Measurements from ENCODE around the gene CD72. TPM values are rescaled to one million over a fixed set of nuclear protein-coding genes. Genes with fewer than 3 reads are reported as not detected.

CD72 gene
- total RNA-seq, 1 experiment from 2014 or later: 0.15 TPM

DNA sequence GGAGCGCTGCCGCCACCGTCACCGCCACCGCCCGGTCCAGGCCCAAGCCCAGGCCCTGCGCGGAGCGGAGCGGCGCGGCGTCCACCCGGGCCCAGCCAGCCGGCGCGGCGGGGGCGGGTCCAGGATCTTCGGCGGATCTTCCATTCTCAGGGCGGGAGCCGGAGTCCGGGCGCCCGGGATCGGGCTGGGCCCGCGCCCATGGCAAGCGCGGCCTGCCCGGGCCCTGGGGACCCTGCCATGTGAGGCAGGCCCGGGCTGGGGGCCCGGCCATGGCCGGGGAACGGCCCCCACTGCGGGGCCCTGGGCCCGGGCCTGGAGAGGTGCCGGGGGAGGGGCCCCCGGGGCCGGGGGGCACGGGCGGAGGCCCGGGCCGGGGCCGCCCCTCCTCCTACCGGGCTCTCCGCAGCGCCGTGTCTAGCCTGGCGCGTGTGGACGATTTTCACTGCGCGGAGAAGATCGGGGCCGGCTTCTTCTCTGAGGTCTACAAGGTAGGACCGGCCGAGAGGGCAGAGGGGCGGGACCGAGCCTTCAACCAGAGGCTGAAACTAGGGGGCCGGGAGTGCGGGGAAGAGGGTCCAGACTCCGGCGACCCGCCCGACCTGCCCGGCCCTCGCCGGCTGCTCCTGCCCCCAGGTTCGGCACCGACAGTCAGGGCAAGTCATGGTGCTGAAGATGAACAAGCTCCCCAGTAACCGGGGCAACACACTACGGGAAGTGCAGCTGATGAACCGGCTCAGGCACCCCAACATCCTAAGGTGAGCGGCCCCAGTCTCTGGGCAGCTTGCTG is 12.7 kb downstream of the CD72 start:
- no peak overlapping the region for H3K27ac ChIP-seq (ENCODE audit: low read length)

DNA sequence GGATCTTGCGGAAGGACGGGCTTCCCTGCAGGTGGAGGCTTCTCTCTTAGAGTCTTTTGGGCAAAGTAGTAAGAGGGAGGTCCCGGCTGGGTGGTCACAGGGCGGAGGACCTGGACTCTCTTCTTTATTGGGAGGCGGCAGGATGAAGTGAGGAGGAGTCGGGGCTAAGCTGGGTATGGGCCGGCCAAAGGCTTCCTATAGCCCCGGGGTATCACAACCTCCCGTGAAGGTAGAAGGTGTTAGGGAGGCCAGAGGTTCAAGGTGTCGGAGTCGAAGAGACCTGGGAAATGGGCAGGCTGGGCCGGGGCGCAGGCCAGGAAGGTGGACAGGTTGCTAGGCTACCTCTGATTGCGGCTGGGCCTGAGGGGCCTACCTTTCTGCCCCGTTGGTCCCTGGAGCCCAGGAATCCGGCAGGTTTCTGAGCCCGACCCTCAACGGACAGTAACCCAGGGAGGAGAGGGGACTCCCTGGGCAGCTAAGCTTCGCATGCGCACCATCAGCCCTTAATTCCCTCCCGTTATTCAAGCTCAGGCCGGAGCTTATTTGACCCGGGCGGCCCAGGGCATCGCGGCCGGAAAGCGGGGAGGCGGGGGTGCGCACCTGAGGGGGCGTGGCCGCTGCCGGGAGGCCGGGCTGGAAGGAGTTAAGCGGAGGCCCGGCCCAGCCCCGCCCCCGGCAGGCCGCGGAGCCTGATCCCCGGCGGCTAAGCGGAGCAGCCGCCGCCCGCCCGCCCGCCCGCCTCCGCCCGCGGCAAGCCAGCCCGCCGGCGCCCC is 13.4 kb downstream of the CD72 start, which contains the start of gene TESK1:
Gene TESK1, plus strand, starts transcription at position 685 of the 773 bp plus-strand sequence. CDS start 358 bp downstream, outside the sequence.
- peak within 1 kb of the TSS; percentile 64 for H3K9ac ChIP-seq (ENCODE audit: low read length)
- no peaks in the 10 kb centered on the region for H3K9me3 ChIP-seq (ENCODE audit: low read length)
- H3F3A ChIP-seq (ENCODE audit: low read length, unreplicated experiment): peaks cover 3% of the 10 kb centered on the region
- CTCF ChIA-PET: interaction anchor here (0.5 kb wide), 1 partner anchor 30 kb away, joined by 4 read pairs; no protein-coding TSS in a partner anchor
- TF ChIP-seq EZH2 (IDR thresholded peaks at IDR 0.05; ENCODE audit: low read length, unreplicated experiment): no peak
- peak; percentile 44 for ATAC-seq
- no peaks in the 10 kb centered on the region for H3K9me2 ChIP-seq (replicated peaks; ENCODE audit: low read length)
- H3K79me2 ChIP-seq (ENCODE audit: low read length): peaks cover 14% of the 10 kb centered on the region
- H3K36me3 ChIP-seq (ENCODE audit: low read depth, low read length): no peaks in the 10 kb centered on the region; the same call in 1 of the 2 replicates
- POLR2A ChIA-PET (ENCODE audit: unreplicated experiment): no interaction called here
- H4K20me1 ChIP-seq (ENCODE audit: low read length): no peaks in the 10 kb centered on the region
- intact Hi-C loops (cut with micrococcal nuclease): loop anchor here (1.0 kb wide), 2 partner anchors 42 to 128 kb away; partner anchors contain the start of genes CREB3 and TLN1
- peaks cover 16% of the 10 kb centered on the region for H3K4me1 ChIP-seq (ENCODE audit: insufficient read depth, low read length)
- no TSS peak for BruUV-seq (replicated peaks)
- peak within 1 kb of the TSS; percentile 76 for H2AFZ ChIP-seq (ENCODE audit: low read length)
- DNase-seq: peak; percentile 70
- H3K4me2 ChIP-seq (ENCODE audit: low read length): peak within 1 kb of the TSS; percentile 98
- H3K27me3 ChIP-seq (ENCODE audit: low read length): no peaks in the 10 kb centered on the region
- peak within 1 kb of the TSS; percentile 91 for H3K4me3 ChIP-seq (ENCODE audit: low read length)
- H3K27ac ChIP-seq (ENCODE audit: low read length): peak within 1 kb of the TSS; percentile 5; the same call in 1 of the 2 replicates

More for the DNA sequence above, 12.7 kb downstream of the CD72 start:
- H3K36me3 ChIP-seq (ENCODE audit: low read depth, low read length): no peaks in the 10 kb centered on the region; the same call in 1 of the 2 replicates
- peak overlapping the region; percentile 91 for H3K4me3 ChIP-seq (ENCODE audit: low read length)
- no peaks in the 10 kb centered on the region for H4K20me1 ChIP-seq (ENCODE audit: low read length)
- ATAC-seq (peak; percentile 11), DNase-seq (no peak)
- H3K9me3 ChIP-seq (ENCODE audit: low read length): no peaks in the 10 kb centered on the region
- peaks cover 16% of the 10 kb centered on the region for H3K4me1 ChIP-seq (ENCODE audit: insufficient read depth, low read length)
- intact Hi-C loops (cut with micrococcal nuclease): no loop called here
- peaks cover 14% of the 10 kb centered on the region for H3K79me2 ChIP-seq (ENCODE audit: low read length)
- H3K27me3 ChIP-seq (ENCODE audit: low read length): no peaks in the 10 kb centered on the region
- POLR2A ChIA-PET (ENCODE audit: unreplicated experiment): no interaction called here
- TF ChIP-seq EZH2 (IDR thresholded peaks at IDR 0.05; ENCODE audit: low read length, unreplicated experiment) (no peak), EZH2phosphoT487 (IDR thresholded peaks at IDR 0.05; ENCODE audit: borderline replicate concordance, low read length) (no peak)
- TF ChIP-seq, protein P1, sequence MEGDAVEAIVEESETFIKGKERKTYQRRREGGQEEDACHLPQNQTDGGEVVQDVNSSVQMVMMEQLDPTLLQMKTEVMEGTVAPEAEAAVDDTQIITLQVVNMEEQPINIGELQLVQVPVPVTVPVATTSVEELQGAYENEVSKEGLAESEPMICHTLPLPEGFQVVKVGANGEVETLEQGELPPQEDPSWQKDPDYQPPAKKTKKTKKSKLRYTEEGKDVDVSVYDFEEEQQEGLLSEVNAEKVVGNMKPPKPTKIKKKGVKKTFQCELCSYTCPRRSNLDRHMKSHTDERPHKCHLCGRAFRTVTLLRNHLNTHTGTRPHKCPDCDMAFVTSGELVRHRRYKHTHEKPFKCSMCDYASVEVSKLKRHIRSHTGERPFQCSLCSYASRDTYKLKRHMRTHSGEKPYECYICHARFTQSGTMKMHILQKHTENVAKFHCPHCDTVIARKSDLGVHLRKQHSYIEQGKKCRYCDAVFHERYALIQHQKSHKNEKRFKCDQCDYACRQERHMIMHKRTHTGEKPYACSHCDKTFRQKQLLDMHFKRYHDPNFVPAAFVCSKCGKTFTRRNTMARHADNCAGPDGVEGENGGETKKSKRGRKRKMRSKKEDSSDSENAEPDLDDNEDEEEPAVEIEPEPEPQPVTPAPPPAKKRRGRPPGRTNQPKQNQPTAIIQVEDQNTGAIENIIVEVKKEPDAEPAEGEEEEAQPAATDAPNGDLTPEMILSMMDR (conservative IDR thresholded peaks at IDR 0.05; ENCODE audit: low read depth, low read length): no peak
- CTCF ChIA-PET: no interaction called here
- H3K9ac ChIP-seq (ENCODE audit: low read length): peak overlapping the region; percentile 64
- peak overlapping the region; percentile 73 for H2AFZ ChIP-seq (ENCODE audit: low read length)
- H3K9me2 ChIP-seq (replicated peaks; ENCODE audit: low read length): no peaks in the 10 kb centered on the region
- peaks cover 3% of the 10 kb centered on the region for H3F3A ChIP-seq (ENCODE audit: low read length, unreplicated experiment)
- peak overlapping the region; percentile 92 for H3K4me2 ChIP-seq (ENCODE audit: low read length)
- no TSS peak for BruUV-seq (replicated peaks)

DNA sequence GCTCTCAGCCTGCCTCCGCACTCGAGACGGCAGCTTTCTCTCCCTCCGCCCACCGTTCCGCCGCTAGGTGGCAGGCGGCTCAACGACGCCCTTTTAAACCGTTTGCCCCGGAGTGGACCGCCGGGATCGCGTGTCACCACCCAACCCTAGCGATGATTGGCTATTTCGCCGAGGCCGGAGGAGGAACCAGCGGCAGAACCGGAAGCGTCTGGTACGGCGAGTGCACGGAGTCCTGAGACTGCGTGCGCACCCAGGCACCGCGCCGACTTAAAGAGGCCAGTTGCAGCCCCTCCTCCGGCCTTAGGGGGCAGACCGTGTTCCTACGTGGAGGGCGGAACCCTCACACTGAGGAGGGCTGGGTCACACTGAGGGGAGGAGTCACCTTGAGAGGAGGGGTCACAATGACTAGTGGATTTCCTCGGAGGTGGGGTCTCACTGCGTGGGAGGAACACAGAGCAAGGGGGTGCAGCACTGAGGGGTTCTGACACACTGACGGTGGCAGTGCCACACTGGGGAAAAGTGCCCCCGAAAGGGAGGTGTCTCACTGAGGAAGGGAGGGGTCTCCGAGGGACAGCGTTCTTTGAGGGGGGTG is 14.1 kb downstream of the CD72 start:
- intact Hi-C loops (cut with micrococcal nuclease): loop anchor here (1.0 kb wide), 2 partner anchors 42 to 128 kb away; partner anchors contain the start of genes CREB3 and TLN1
- Histone ChIP-seq H3K4me3 (ENCODE audit: low read length) (peak overlapping the region; percentile 69), H3K4me2 (ENCODE audit: low read length) (peak overlapping the region; percentile 98), H3K36me3 (ENCODE audit: low read depth, low read length) (no peaks in the 10 kb centered on the region; the same call in 1 of the 2 replicates), H3K9ac (ENCODE audit: low read length) (peak overlapping the region; percentile 42; the same call in 1 of the 2 replicates), H3K4me1 (ENCODE audit: insufficient read depth, low read length) (peaks cover 16% of the 10 kb centered on the region), H3K9me3 (ENCODE audit: low read length) (no peaks in the 10 kb centered on the region), H2AFZ (ENCODE audit: low read length) (peak overlapping the region; percentile 95), H3F3A (ENCODE audit: low read length, unreplicated experiment) (peaks cover 3% of the 10 kb centered on the region), H3K79me2 (ENCODE audit: low read length) (peaks cover 14% of the 10 kb centered on the region), H3K27me3 (ENCODE audit: low read length) (no peaks in the 10 kb centered on the region), H3K27ac (ENCODE audit: low read length) (peak overlapping the region; percentile 51), H4K20me1 (ENCODE audit: low read length) (no peaks in the 10 kb centered on the region), H3K9me2 (replicated peaks; ENCODE audit: low read length) (no peaks in the 10 kb centered on the region)
- no TSS peak for BruUV-seq (replicated peaks)
- ChIA-PET CTCF (interaction anchor here (0.6 to 1.0 kb wide), 5 partner anchors 25 to 347 kb away, joined by 3 to 11 read pairs (median 4); no protein-coding TSS in a partner anchor), POLR2A (ENCODE audit: unreplicated experiment) (interaction anchor here (0.5 kb wide), 1 partner anchor 54 kb away, joined by 4 read pairs; the partner anchor contains the start of genes CCDC107 and RMRP)
- TF ChIP-seq, protein P1 (conservative IDR thresholded peaks at IDR 0.05; ENCODE audit: low read depth, low read length): peak; percentile 80
- no peak for TF ChIP-seq EZH2 (IDR thresholded peaks at IDR 0.05; ENCODE audit: low read length, unreplicated experiment)
- ATAC-seq (peak; percentile 88), DNase-seq (peak; percentile 98)

All from PC-3 (cell line).